Upper lobe of left lung (tissue), 4 donors: ENCODE results near the gene RTBDN.

ENCODE experiments used
- EP300 ChIP-seq, 4 donors: sonication (generic); formaldehyde crosslinking; IDR thresholded peaks; one replicate each; pipeline ENCODE4 v1.5.1; 2017; ENCODE audit warnings: antibody characterized with exemption in 4 of 4, control low read depth in 2 of 4
- TF ChIP-seq, protein P1 (sequence below), 6 experiments: fragments of 450-650 bp in 4 of 6; fragments of 200-600 bp in 2 of 6; sonication (generic) in 2 of 6; IDR thresholded peaks; one replicate each; pipeline ENCODE4 v1.5.1; 2016 to 2019; ENCODE audit warnings: antibody characterized with exemption in 6 of 6

DNA sequence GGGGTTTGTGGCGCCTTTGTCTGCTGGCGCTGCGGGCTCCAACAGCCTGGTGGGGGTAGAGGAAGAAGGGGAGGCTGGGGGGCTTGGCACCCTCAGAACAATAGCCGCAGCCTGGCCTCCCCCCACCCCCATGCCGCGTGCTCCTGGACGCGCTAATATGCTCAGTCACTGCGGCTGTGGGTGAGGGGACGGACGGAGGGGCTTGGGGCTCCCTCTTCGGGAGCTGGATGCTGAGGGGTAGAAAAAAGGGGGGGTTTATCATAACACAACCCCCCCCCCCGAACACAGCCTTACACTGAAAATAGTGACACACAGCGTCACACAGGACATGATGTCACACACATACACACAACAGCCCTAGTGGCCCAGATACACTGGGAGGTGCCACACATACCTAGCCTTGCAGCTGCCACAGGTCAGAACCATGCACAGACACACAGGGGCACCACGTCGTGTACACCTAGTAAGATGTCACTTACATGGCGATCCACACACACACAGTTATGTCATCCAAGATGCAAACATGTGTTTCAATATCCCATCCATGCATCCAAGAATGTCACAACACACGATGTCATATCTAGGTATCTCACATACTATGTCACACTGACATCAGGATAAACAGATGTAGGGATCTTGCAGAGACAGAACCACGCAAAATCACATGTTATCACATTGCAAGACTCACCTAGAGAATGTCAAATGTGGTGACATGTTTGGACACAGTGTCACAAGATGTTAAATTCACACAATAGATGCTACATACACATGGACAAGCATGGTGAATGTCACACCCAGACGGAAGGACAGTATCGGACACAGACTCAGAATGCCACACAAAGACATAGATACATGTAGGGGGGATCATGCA, 4.7 kb upstream of the RTBDN start:
- TF ChIP-seq EP300 (IDR thresholded peaks at IDR 0.05): no peak
- TF ChIP-seq, protein P1, sequence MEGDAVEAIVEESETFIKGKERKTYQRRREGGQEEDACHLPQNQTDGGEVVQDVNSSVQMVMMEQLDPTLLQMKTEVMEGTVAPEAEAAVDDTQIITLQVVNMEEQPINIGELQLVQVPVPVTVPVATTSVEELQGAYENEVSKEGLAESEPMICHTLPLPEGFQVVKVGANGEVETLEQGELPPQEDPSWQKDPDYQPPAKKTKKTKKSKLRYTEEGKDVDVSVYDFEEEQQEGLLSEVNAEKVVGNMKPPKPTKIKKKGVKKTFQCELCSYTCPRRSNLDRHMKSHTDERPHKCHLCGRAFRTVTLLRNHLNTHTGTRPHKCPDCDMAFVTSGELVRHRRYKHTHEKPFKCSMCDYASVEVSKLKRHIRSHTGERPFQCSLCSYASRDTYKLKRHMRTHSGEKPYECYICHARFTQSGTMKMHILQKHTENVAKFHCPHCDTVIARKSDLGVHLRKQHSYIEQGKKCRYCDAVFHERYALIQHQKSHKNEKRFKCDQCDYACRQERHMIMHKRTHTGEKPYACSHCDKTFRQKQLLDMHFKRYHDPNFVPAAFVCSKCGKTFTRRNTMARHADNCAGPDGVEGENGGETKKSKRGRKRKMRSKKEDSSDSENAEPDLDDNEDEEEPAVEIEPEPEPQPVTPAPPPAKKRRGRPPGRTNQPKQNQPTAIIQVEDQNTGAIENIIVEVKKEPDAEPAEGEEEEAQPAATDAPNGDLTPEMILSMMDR (IDR thresholded peaks at IDR 0.05): no peak
